Activated T-helper 17 cell treated with anti-CD3 and anti-CD28 coated beads, Interleukin-2, amount 50 U/mL, for 72 hours (primary cell): ENCODE measurements around the gene ALG2. TPM values are rescaled to one million over a fixed set of nuclear protein-coding genes. Genes with fewer than 3 reads are reported as not detected.
"Not testable (repeated sequence)": the region's sequence is repeated elsewhere in the genome, so short reads cannot be mapped to it uniquely, and the experiment has no call there.

Experiments used
- ATAC-seq: fragments of 150-1000 bp; cut with Tn5 transposase; replicated peaks from 2 replicates; pipeline ENCODE4 v1.10.0; 2021; ENCODE audit warnings: mild to moderate bottlenecking, moderate library complexity
- H3K27ac Mint-ChIP-seq: one replicate; pipeline ENCODE4 v1.8.0; 2022; ENCODE audit warnings: mixed read lengths
- H3K27me3 Mint-ChIP-seq: one replicate; pipeline ENCODE4 v1.8.0; 2022; ENCODE audit warnings: mixed read lengths
- H3K36me3 Mint-ChIP-seq: one replicate; pipeline ENCODE4 v1.8.0; 2022; ENCODE audit warnings: low read depth, mild to moderate bottlenecking, mixed read lengths
- H3K4me1 Mint-ChIP-seq: one replicate; pipeline ENCODE4 v1.8.0; 2022; ENCODE audit warnings: mixed read lengths
- H3K4me3 Mint-ChIP-seq: one replicate; pipeline ENCODE4 v1.8.0; 2022; ENCODE audit warnings: mild to moderate bottlenecking, mixed read lengths
- H3K9me3 Mint-ChIP-seq: one replicate; pipeline ENCODE4 v1.8.0; 2022; ENCODE audit warnings: mixed read lengths
- total RNA-seq, 2 donors: library from RNA; stranded (reverse); gene quantifications; one replicate each; pipeline ENCODE4 v1.2.3, GENCODE V29; 2022

The ALG2 gene
- total RNA-seq, 2 donors from 2014 or later: 26.5 to 28.3 TPM

- peak overlapping the region; percentile 98 for H3K4me3 Mint-ChIP-seq
- peaks cover 37% of the 10 kb centered on the region for H3K4me1 Mint-ChIP-seq
- no peak for ATAC-seq
- peaks cover 91% of the 10 kb centered on the region for H3K36me3 Mint-ChIP-seq
- no peaks in the 10 kb centered on the region for H3K9me3 Mint-ChIP-seq
- H3K27ac Mint-ChIP-seq: peak overlapping the region; percentile 98
- H3K27me3 Mint-ChIP-seq: no peaks in the 10 kb centered on the region
Observed at GRCh38 chr9:99224445-99224844, 2.7 kb upstream of the ALG2 start.

GRCh38 chr9:99222416-99223270 lies 901 bp upstream of the ALG2 start:
- Mint-ChIP-seq H3K27me3 (no peaks in the 10 kb centered on the region), H3K9me3 (no peaks in the 10 kb centered on the region), H3K27ac (peak overlapping the region; percentile 98), H3K36me3 (peaks cover 90% of the 10 kb centered on the region), H3K4me3 (peak overlapping the region; percentile 98), H3K4me1 (peaks cover 45% of the 10 kb centered on the region)
- ATAC-seq: no peak

- Mint-ChIP-seq H3K4me3 (peak overlapping the region; percentile 98), H3K27me3 (no peaks in the 10 kb centered on the region), H3K36me3 (peaks cover 88% of the 10 kb centered on the region), H3K9me3 (no peaks in the 10 kb centered on the region), H3K27ac (peak overlapping the region; percentile 98), H3K4me1 (peaks cover 45% of the 10 kb centered on the region)
- no peak for ATAC-seq
Observed at GRCh38 chr9:99221266-99221620, 499 bp downstream of the ALG2 start.

GRCh38 chr9:99220011-99220410 lies 1.7 kb downstream of the ALG2 start:
- peaks cover 84% of the 10 kb centered on the region for H3K36me3 Mint-ChIP-seq
- H3K27ac Mint-ChIP-seq: peak overlapping the region; percentile 98
- ATAC-seq: no peak
- H3K9me3 Mint-ChIP-seq: no peaks in the 10 kb centered on the region
- no peaks in the 10 kb centered on the region for H3K27me3 Mint-ChIP-seq
- H3K4me1 Mint-ChIP-seq: peaks cover 36% of the 10 kb centered on the region
- peak overlapping the region; percentile 98 for H3K4me3 Mint-ChIP-seq

GRCh38 chr9:99216073-99216472 lies 5.7 kb downstream of the ALG2 start:
- Mint-ChIP-seq H3K27me3 (no peaks in the 10 kb centered on the region), H3K27ac (no peak overlapping the region), H3K9me3 (no peaks in the 10 kb centered on the region), H3K4me1 (peaks cover 18% of the 10 kb centered on the region), H3K36me3 (peaks cover 59% of the 10 kb centered on the region), H3K4me3 (no peak overlapping the region)
- no peak for ATAC-seq

GRCh38 chr9:99213197-99213596 lies 8.5 kb downstream of the ALG2 start:
- H3K4me3 Mint-ChIP-seq: no peak overlapping the region
- no peaks in the 10 kb centered on the region for H3K27me3 Mint-ChIP-seq
- H3K36me3 Mint-ChIP-seq: peaks cover 35% of the 10 kb centered on the region
- ATAC-seq: no peak
- H3K4me1 Mint-ChIP-seq: peaks cover under 1% of the 10 kb centered on the region
- no peak overlapping the region for H3K27ac Mint-ChIP-seq
- H3K9me3 Mint-ChIP-seq: peaks cover 9% of the 10 kb centered on the region

- no peak overlapping the region for H3K27ac Mint-ChIP-seq
- H3K4me1 Mint-ChIP-seq: no peaks in the 10 kb centered on the region
- no peaks in the 10 kb centered on the region for H3K27me3 Mint-ChIP-seq
- H3K36me3 Mint-ChIP-seq: peaks cover 20% of the 10 kb centered on the region
- H3K9me3 Mint-ChIP-seq: peaks cover 9% of the 10 kb centered on the region
- no peak overlapping the region for H3K4me3 Mint-ChIP-seq
- no peak for ATAC-seq
Observed at GRCh38 chr9:99211746-99212145, 10.0 kb downstream of the ALG2 start.

- no peak for ATAC-seq
- Mint-ChIP-seq H3K9me3 (peaks cover 9% of the 10 kb centered on the region), H3K4me1 (no peaks in the 10 kb centered on the region), H3K27ac (no peak overlapping the region), H3K36me3 (peaks cover 15% of the 10 kb centered on the region), H3K4me3 (no peak overlapping the region), H3K27me3 (no peaks in the 10 kb centered on the region)
Observed at GRCh38 chr9:99210572-99210971, 11.2 kb downstream of the ALG2 start.

GRCh38 chr9:99201603-99202002 lies 20.1 kb downstream of the ALG2 start:
- H3K4me3 Mint-ChIP-seq: no peak overlapping the region
- ATAC-seq: no peak
- no peak overlapping the region for H3K27ac Mint-ChIP-seq
- no peaks in the 10 kb centered on the region for H3K27me3 Mint-ChIP-seq
- no peaks in the 10 kb centered on the region for H3K9me3 Mint-ChIP-seq
- H3K36me3 Mint-ChIP-seq: no peaks in the 10 kb centered on the region
- no peaks in the 10 kb centered on the region for H3K4me1 Mint-ChIP-seq

- Mint-ChIP-seq H3K36me3 (no peaks in the 10 kb centered on the region), H3K4me3 (no peak overlapping the region), H3K27ac (no peak overlapping the region), H3K4me1 (no peaks in the 10 kb centered on the region), H3K27me3 (no peaks in the 10 kb centered on the region), H3K9me3 (no peaks in the 10 kb centered on the region)
- ATAC-seq: no peak
Observed at GRCh38 chr9:99199938-99200539, 21.7 kb downstream of the ALG2 start.

- no peak for ATAC-seq
- no peak overlapping the region for H3K4me3 Mint-ChIP-seq
- no peaks in the 10 kb centered on the region for H3K9me3 Mint-ChIP-seq
- H3K27me3 Mint-ChIP-seq: no peaks in the 10 kb centered on the region
- no peak overlapping the region for H3K27ac Mint-ChIP-seq
- H3K36me3 Mint-ChIP-seq: no peaks in the 10 kb centered on the region
- H3K4me1 Mint-ChIP-seq: no peaks in the 10 kb centered on the region
Observed at GRCh38 chr9:99197987-99198386, 23.8 kb downstream of the ALG2 start.

- Mint-ChIP-seq H3K36me3 (no peaks in the 10 kb centered on the region), H3K27ac (no peak overlapping the region), H3K4me3 (no peak overlapping the region), H3K9me3 (no peaks in the 10 kb centered on the region), H3K4me1 (no peaks in the 10 kb centered on the region), H3K27me3 (peaks cover 1% of the 10 kb centered on the region)
- no peak for ATAC-seq
Observed at GRCh38 chr9:99197124-99197630, 24.6 kb downstream of the ALG2 start.

- H3K36me3 Mint-ChIP-seq, H3K27me3 Mint-ChIP-seq, H3K27ac Mint-ChIP-seq, H3K4me3 Mint-ChIP-seq, H3K9me3 Mint-ChIP-seq, ATAC-seq, H3K4me1 Mint-ChIP-seq: not testable (repeated sequence)
Observed at GRCh38 chr9:99196484-99196883, 25.3 kb downstream of the ALG2 start.

- Mint-ChIP-seq H3K4me1 (no peaks in the 10 kb centered on the region), H3K36me3 (no peaks in the 10 kb centered on the region), H3K27me3 (peaks cover 12% of the 10 kb centered on the region), H3K27ac (no peak overlapping the region), H3K4me3 (no peak overlapping the region), H3K9me3 (no peaks in the 10 kb centered on the region)
- ATAC-seq: no peak
Observed at GRCh38 chr9:99193466-99193821, 28.3 kb downstream of the ALG2 start.

- Mint-ChIP-seq H3K36me3 (no peaks in the 10 kb centered on the region), H3K27ac (no peak overlapping the region), H3K4me3 (no peak overlapping the region), H3K27me3 (peaks cover 16% of the 10 kb centered on the region), H3K4me1 (no peaks in the 10 kb centered on the region), H3K9me3 (no peaks in the 10 kb centered on the region)
- ATAC-seq: no peak
Observed at GRCh38 chr9:99192786-99193465, 28.8 kb downstream of the ALG2 start.
